Loucy (cell line): Measurements from ENCODE around the gene KRTAP1-4.

ENCODE experiments used
- H2AFZ ChIP-seq: fragments of 200-600 bp; sonication (generic); 2 replicates; pipeline ENCODE4 v1.6.0; 2016; ENCODE audit warnings: antibody characterized with exemption, mild to moderate bottlenecking, low read length, moderate library complexity
- H3F3A ChIP-seq: fragments of 200-600 bp; 2 replicates; pipeline ENCODE4 v1.6.0; 2016; ENCODE audit warnings: antibody characterized with exemption, low read depth, mild to moderate bottlenecking
- H3K27me3 ChIP-seq: fragments of 200-600 bp; sonication (generic); 2 replicates; pipeline ENCODE4 v1.6.1; 2014; ENCODE audit warnings: low read length, mild to moderate bottlenecking; ENCODE audit not compliant: insufficient read depth, poor library complexity, severe bottlenecking
- H3K36me3 ChIP-seq: fragments of 200-600 bp; sonication (generic); 2 replicates; pipeline ENCODE4 v1.6.1; 2016; ENCODE audit warnings: low read length; ENCODE audit not compliant: insufficient read depth
- H3K4me1 ChIP-seq: fragments of 200-600 bp; sonication (generic); 2 replicates; pipeline ENCODE4 v1.5.1; 2014; ENCODE audit warnings: low read length, mild to moderate bottlenecking; ENCODE audit not compliant: insufficient read depth, poor library complexity, severe bottlenecking
- H3K4me2 ChIP-seq: fragments of 200-600 bp; sonication (generic); 2 replicates; pipeline ENCODE4 v1.6.0; 2014; ENCODE audit warnings: antibody characterized with exemption, low read length, low read depth, mild to moderate bottlenecking; ENCODE audit not compliant: poor library complexity, severe bottlenecking
- H3K4me3 ChIP-seq: fragments of 200-600 bp; sonication (generic); 2 replicates; pipeline ENCODE4 v1.5.1; 2014; ENCODE audit warnings: low read length, mild to moderate bottlenecking, mixed read lengths; ENCODE audit not compliant: poor library complexity, severe bottlenecking
- H3K79me2 ChIP-seq: fragments of 200-600 bp; sonication (generic); 2 replicates; pipeline ENCODE4 v1.6.1; 2014; ENCODE audit warnings: low read length; ENCODE audit not compliant: insufficient read depth
- H3K9ac ChIP-seq: fragments of 200-600 bp; sonication (generic); 2 replicates; pipeline ENCODE4 v1.6.0; 2014; ENCODE audit warnings: mild to moderate bottlenecking, low read depth, low read length, moderate library complexity; ENCODE audit not compliant: poor library complexity, severe bottlenecking
- H3K9me2 ChIP-seq: fragments of 200-600 bp; sonication (generic); replicated peaks from 2 replicates; pipeline ENCODE4 v1.6.1; 2016; ENCODE audit warnings: low read depth, low read length, mixed read lengths
- H3K9me3 ChIP-seq: fragments of 200-600 bp; sonication (generic); 2 replicates; pipeline ENCODE4 v1.6.1; 2014; ENCODE audit warnings: mild to moderate bottlenecking, antibody characterized with exemption, low read length, low read depth; ENCODE audit not compliant: insufficient read depth
- H4K20me1 ChIP-seq: fragments of 200-600 bp; sonication (generic); 2 replicates; pipeline ENCODE4 v1.6.0; 2014; ENCODE audit warnings: antibody characterized with exemption, low read length, mild to moderate bottlenecking; ENCODE audit not compliant: insufficient read depth, poor library complexity, severe bottlenecking
- CTCF ChIP-seq: fragments of 200-600 bp; sonication (generic); conservative IDR thresholded peaks from 2 replicates; pipeline ENCODE4 v1.5.1; 2014; ENCODE audit warnings: mild to moderate bottlenecking, antibody characterized with exemption, low read length
- EZH2phosphoT487 ChIP-seq: fragments of 200-600 bp; IDR thresholded peaks from 2 replicates; pipeline ENCODE4 v1.6.1; 2018; ENCODE audit warnings: antibody characterized with exemption, mild to moderate bottlenecking, moderate library complexity, borderline replicate concordance

Gene KRTAP1-4

GRCh38 chr17:40993084-40993483 lies 36.9 kb downstream of the KRTAP1-4 start:
- H3K9me2 ChIP-seq: no peaks in the 10 kb centered on the region
- no peak overlapping the region for H2AFZ ChIP-seq
- TF ChIP-seq CTCF: no peak
- no peak for TF ChIP-seq EZH2phosphoT487
- H3K36me3 ChIP-seq: no peaks in the 10 kb centered on the region
- no peaks in the 10 kb centered on the region for H3K27me3 ChIP-seq
- H3F3A ChIP-seq: no peaks in the 10 kb centered on the region
- no peaks in the 10 kb centered on the region for H4K20me1 ChIP-seq
- H3K4me2 ChIP-seq: no peak overlapping the region
- no peaks in the 10 kb centered on the region for H3K9me3 ChIP-seq
- no peaks in the 10 kb centered on the region for H3K79me2 ChIP-seq
- no peaks in the 10 kb centered on the region for H3K4me1 ChIP-seq
- no peak overlapping the region for H3K9ac ChIP-seq
- no peak overlapping the region for H3K4me3 ChIP-seq

- no peaks in the 10 kb centered on the region for H4K20me1 ChIP-seq
- no peak overlapping the region for H3K4me3 ChIP-seq
- H3K9me3 ChIP-seq: no peaks in the 10 kb centered on the region
- H3K4me2 ChIP-seq: no peak overlapping the region
- no peak overlapping the region for H3K9ac ChIP-seq
- no peaks in the 10 kb centered on the region for H3K9me2 ChIP-seq
- H3K36me3 ChIP-seq: no peaks in the 10 kb centered on the region
- H3K27me3 ChIP-seq: no peaks in the 10 kb centered on the region
- no peaks in the 10 kb centered on the region for H3K4me1 ChIP-seq
- no peak overlapping the region for H2AFZ ChIP-seq
- no peaks in the 10 kb centered on the region for H3F3A ChIP-seq
- no peak for TF ChIP-seq CTCF
- no peak for TF ChIP-seq EZH2phosphoT487
- no peaks in the 10 kb centered on the region for H3K79me2 ChIP-seq
Observed at GRCh38 chr17:40992666-40993065, 37.3 kb downstream of the KRTAP1-4 start.

- Histone ChIP-seq H4K20me1 (no peaks in the 10 kb centered on the region), H3F3A (no peaks in the 10 kb centered on the region), H3K4me1 (no peaks in the 10 kb centered on the region), H3K4me2 (no peak overlapping the region), H3K9me3 (no peaks in the 10 kb centered on the region), H2AFZ (no peak overlapping the region), H3K79me2 (no peaks in the 10 kb centered on the region), H3K4me3 (no peak overlapping the region), H3K9me2 (no peaks in the 10 kb centered on the region), H3K27me3 (peaks cover 12% of the 10 kb centered on the region), H3K36me3 (no peaks in the 10 kb centered on the region), H3K9ac (no peak overlapping the region)
- no peak for TF ChIP-seq CTCF
- TF ChIP-seq EZH2phosphoT487: no peak
Observed at GRCh38 chr17:40986920-40987319, 43.1 kb downstream of the KRTAP1-4 start.
